Fibroblast of peridontal ligament (primary cell): ENCODE data around the gene DYSF.

ENCODE experiments used
- DNase-seq: peaks from one replicate; pipeline ENCODE4 v3.0.0-alpha.2; 2010; ENCODE audit errors: extremely low read depth

The DYSF gene

DNA sequence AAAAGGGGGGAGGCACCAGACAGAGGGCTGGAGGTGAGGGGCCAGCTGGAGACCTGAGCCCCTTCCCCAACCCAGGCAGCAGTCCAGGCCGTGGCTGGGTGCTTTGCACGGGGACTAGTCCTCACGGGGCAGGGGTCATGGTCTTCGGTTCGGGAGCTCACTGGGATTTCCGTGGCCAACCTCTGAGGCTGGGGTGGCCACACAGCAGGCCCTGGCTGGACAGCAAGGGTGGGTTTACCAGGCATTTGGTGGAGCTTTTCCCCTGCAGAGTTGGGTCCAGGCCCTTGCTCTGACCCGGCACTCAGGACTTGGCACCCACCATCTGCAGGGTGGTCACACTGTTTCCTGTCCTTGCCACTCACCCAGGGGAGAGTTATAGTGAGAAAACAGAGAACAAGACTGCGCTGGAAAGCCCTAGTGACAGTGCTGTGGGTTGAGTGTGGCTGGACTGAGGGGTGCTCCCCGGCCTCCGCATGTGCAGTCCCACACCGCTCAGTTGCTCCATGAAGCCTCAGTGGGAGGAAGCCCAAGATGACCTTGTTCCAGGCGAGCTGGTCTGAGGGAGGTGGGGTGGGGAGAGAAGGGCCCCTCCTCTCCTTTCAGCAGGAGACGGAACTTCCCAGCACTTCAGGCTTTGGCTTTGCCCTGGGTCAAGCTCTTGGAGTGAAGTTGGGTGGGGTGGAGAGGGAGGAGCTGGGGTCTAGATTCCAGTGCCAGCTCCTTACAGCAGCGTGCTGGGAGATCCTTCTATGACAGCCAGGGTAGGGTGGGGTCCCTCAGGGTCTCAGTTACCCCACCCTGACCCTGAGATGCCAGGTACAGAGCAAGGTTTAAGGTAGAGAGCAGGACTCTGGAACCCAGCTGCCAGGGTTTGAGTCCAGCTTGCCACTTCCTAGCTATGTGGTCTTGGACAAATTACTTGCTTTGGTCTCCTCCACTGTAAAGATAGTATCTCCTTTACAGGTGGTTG is 219.8 kb downstream of the DYSF start:
- no peak for DNase-seq

DNA sequence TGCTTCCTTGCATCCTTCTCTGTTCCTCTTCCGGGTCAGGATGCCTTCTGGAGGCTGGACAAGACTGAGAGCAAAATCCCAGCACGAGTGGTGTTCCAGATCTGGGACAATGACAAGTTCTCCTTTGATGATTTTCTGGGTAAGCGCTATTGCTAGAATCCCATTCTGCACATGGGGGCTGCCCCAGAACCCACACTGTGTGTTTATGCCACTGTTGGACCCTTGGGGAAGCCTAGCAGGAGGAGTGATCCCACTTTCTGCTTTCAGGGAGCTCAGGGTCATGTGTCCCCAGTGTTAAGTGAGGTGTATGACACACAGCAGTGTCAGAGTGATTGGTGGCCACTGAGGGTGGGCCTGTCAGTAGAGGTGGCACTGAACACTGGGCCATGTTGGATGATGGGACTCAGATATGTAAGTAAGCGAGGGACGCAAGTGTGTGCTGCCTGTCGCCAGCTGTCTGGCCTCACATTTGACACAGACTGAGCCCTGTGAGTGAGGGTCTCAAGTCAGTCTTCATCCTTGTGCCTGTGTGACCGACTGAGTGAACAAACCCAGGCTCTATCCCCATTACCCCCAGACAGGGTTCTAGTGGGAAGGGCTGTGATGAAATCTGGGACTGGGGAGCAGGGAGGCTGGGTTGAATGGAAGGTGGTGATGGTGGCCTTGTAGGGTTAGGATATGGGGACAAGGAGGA is 220.9 kb downstream of the DYSF start:
- DNase-seq = no peak

DNA sequence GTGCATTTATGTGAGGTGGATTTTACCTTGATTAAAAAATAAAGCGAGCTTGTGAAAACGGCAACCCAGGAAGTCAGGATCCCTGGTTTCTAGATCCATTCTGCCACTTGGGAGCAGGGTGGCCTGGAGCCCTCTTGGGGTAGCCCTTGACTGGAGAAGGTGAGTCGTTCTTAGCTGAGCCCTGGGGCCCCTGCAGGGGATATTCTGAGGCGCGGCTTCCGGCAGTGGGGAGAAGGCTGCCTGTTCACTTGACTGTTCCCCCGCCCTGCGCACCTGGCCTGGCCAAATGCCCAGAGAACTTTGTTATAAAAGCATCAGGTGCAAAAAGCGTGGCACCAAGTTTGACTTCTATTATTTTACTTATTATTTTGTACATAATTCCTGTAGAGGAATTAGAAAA is 221.9 kb downstream of the DYSF start:
- DNase-seq = no peak

DNA sequence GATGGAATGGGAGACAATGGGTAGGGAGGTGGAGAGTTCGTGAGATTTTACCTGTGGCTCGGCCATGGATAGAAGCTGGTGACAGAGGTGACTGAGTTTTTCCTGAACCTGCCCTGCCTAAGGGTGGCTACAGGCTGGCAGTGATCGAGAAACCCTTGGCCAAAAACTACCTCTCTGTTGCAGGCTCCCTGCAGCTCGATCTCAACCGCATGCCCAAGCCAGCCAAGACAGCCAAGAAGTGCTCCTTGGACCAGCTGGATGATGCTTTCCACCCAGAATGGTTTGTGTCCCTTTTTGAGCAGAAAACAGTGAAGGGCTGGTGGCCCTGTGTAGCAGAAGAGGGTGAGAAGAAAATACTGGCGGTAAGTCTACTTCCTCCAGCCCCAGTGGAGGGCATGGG is 225.5 kb downstream of the DYSF start:
- DNase-seq = no peak

DNA sequence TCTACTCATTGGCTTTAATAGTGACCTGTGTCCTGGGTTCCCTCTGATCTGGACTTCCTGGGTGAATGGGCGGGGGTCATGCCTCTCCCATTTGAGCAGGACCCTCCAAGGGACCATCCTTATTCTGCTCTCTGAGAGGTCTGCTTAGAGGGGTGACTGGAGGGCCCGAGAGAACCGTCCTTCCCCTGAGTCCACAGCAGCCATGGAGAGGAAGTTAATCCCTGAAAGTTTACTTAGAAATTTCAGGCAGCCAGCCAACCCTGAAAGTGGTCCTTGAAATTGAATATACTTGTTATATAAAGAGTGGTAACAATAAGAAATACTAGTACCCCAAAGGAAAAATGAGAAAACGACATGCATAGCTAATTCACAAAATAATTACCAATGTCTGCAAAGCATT is 226.1 kb downstream of the DYSF start:
- no peak for DNase-seq

DNA sequence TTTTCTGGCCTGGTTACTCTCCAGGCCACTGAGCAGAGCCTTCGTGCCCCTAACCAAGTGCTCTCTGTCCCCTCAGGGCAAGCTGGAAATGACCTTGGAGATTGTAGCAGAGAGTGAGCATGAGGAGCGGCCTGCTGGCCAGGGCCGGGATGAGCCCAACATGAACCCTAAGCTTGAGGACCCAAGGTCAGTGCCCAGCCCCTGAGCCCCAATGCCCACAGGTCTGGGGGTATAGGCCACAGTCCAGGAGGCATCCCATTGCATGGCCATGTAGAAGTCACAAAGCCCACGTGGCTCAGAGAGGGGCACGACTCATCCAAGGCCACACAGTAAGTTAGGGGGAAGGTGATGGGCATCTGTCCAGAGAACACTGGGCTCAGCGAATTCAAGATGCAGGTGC is 227.6 kb downstream of the DYSF start:
- no peak for DNase-seq

DNA sequence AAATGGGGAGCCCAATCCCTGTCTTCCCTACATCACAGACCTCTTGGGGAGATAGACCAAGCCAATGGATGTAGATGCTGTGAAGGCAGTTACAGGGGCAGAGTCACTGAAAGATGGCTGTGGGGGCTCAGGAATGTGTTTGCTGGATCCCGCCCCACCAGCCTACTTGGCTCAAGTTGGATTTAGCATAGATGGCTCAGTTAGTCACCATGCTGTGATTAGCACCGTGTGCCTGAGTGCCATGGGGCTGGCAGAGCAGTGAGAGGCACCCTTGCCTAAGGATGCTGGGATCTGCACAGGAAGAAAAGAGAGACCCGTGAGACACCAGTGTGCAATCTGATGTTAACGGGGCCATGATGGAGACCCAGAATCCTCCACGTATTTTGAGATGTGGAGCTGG is 228.3 kb downstream of the DYSF start:
- no peak for DNase-seq

DNA sequence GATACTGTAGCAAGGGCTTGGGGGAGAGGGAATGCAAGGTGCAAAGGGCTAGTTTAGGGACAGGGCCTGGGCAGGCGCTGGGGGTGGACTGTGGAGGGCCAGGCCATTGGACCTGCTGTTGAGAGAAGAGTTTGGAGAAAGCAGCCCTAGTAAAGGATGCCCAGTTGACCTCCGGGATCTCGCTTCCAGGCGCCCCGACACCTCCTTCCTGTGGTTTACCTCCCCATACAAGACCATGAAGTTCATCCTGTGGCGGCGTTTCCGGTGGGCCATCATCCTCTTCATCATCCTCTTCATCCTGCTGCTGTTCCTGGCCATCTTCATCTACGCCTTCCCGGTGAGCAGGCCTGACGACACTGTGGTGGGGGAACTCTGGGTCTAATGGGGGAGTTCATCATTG is 229.0 kb downstream of the DYSF start:
- no peak for DNase-seq

DNA sequence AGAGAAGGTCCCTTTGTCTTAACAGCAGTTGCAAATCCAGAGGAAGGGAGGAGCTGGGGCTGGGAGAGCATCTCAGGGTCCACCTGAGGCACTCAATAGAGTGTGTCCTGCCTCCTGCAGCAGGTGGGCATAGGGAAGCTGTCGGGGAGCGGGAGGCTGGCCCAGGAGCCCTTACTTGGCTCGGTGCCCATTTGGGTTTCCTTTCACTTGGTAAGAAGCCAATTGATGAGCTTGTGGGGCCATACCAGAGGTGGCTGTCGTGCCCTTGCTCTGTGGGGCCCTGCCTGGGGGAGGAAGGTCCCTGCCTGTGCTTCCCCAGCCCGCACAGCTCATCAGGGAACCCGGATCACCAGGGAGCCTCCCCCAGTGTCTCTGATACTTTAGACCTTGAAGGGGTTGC is 229.7 kb downstream of the DYSF start:
- DNase-seq = no peak

DNA sequence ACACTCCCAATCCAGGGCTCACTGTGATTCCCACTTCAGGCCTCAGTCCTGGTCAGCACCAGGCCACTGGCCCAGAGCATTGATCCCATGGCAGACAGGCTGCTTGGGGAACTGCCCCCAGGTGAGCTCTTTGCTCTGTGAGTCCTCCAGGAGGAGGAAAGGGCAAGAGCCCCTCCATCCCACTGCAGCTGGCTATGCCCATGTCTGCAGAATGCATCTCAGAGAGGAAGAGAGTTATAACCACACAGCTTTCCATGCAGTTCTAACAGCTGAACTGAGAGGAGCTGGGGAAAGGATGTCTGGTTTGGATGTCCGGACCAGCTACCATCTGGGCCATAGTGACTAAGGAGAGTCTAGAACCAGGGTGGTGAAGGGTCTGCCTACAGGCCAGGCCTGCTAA is 230.3 kb downstream of the DYSF start:
- DNase-seq = no peak

DNA sequence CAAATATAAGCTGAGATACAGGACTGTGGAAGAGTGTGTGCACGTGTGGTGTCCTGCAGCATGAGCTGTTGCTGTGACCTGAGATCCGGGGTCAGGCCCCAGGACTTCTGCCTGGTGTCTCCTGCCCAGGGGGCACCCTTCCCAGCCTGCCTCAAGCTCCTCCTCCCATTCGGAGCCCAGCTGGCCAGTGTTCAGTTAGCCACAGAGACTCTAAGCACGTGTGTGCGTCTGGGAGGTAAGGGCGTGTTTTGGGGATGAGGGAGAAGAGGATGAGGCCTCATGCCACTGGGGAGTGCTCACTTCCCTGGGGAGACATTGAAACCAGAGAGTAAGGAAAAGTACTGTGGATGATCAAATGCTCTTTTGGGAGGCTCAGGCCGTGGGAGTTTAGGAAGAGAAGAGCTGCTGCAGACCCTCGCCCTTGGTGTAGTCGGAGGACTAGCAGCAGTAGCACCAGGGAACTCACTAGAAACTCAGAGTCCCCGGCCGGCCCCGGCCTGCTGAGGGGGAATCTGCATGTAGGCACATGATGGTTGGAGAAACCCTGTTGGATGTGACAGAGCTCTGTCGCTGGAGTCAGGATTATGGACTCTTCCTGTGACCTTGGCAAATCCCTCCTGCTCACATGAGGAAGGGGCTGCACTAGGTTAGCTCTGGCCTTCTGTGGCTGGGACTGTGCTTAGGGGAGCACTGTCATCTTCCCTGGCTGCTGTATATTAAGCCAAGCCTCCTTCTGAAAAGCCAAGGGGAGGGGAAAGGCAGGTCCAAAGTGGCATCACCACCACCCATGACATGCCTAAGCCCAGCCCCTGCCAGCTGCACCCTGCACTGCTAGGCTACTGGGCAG is 231.1 kb downstream of the DYSF start:
- DNase-seq = no peak

DNA sequence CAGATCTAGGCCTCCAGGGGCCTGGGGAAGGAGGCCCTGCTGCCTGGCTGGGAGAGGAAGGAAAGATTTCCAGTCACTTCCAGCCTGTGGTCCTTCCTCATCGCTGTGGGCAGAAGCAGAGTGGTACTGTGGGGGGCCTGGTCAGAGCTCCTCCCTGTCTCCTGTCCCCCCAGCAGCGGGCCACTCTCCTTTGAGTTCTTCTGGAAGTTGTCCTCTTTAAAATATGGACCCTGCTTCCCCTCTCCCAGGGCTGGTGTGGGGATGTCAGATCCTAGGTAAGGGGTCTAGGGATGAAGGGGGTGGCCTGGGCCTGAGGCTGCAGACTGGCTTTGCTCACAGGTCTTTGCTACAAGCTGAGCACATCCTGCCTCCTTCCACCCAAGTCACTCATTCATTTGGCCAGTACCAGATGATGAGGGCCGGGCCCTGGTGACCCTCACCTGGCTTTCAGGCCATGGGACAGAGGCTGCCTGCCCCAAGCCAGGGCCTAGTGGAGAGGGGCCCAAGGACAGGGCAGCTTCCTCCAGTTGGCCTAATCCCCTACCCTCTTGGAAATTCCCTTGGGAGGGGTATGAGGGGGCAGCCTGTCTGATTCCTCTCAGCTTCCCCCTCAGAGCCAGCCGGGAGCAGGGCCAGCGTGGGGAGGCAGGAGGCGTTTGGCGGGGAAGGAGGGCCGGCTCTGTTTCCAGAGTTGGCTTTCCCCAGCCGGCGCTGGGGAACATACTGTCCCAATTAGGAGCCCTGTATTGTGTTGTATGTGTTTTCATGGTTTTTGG is 231.9 kb downstream of the DYSF start:
- DNase-seq = no peak

DNA sequence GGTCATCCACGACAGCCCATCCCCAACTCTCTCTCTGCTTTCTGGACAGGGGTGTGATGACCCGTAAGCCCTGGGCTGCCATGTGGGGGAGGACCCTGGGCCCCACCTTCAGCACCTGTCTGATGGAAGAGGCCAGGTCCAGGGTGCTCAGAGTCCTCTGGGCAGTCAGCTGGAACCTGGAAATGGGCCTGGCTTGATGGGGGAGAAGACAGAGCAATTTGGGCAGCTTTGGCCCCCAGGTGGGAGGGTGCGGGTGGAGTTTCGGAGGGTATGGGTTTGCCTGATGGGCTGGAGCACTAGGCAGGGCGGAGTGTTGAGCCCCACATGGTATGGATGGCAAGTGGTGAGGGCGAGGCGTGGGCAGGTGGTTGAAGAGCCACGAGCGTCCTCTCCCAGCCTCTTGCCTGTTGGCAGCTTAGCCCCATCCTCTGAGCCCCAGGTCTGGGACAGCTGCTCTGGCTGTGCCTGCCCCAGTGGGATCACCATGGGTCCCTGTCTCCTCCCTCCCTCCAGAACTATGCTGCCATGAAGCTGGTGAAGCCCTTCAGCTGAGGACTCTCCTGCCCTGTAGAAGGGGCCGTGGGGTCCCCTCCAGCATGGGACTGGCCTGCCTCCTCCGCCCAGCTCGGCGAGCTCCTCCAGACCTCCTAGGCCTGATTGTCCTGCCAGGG is 232.7 kb downstream of the DYSF start:
- no peak for DNase-seq

DNA sequence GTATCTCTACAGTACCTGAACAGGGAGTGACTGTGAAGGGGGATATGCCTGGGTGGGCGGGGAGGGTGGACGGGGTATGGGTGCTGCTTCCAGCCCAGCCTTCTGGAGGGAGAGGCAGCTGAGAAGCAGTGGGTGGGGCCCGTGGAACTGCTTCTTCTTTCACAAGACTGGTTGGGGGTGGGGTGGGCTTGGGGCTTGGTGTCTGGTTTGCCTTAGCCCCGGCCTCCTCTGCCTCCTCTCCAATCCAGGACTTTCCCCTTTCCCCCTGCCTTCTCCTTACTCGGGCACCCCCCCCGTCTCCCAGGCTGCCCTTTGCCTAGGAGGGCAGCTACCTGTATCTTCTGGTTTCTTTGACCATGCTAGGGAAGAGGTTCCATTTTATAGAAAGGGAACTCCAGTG is 233.4 kb downstream of the DYSF start:
- no peak for DNase-seq

DNA sequence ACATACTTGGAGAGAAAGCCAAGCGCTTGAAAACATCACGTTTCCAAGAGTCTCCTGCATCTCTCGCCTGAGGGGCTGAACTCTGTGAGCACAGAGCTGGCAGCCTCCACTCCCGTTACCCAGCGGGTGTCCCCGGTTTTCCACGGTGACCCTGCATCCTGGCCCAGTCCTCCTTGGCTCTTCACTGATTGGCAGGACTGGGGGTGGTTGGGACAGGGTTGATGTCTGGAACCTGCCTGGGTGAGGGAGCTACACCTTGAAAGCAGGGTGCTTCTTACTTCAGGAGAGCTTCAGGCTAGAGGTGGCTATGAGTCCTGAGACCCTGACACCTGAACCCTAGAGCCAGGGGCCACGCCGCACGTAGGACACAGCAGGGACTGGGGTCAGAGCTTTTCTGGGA is 234.1 kb downstream of the DYSF start:
- no peak for DNase-seq

DNA sequence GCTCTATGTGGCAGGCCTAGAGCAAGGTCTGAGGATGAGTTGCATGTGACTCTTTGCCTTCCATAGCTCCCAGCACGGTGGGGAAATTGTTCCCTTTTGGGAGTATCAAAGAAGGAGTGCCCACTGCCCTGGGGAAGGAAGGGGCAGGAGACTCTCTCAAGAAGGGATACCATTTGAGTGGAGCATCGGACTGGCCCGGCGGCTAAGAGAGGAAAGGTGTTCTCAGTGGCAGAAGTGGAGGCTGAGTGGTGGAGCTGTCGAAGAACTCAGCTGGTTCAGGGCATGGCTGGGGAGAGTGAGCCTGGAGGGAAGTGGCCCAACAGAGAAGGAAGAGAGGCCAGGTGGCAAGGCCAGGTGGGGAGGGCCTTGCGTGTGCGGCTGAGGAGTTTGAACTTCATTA is 235.2 kb downstream of the DYSF start:
- DNase-seq = no peak

DNA sequence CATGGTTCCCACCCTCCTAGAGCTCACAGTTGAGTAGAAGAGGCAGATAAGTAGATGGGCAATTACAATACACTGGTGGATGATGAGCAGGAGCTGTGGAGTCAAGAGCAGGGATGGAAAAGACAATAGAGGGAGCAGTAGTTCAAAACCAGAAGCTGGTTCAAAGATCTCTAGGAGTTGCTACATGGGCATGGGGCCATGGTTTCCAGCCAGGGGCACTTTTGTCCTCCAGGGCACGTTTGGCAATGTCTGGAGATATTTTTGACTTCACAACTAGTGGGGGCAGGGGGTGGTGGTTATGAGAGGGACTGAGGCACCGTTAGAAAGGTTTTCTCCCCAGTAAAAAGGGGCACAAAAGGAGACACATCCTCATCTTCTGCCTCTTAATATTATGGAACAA is 236.0 kb downstream of the DYSF start:
- no peak for DNase-seq

DNA sequence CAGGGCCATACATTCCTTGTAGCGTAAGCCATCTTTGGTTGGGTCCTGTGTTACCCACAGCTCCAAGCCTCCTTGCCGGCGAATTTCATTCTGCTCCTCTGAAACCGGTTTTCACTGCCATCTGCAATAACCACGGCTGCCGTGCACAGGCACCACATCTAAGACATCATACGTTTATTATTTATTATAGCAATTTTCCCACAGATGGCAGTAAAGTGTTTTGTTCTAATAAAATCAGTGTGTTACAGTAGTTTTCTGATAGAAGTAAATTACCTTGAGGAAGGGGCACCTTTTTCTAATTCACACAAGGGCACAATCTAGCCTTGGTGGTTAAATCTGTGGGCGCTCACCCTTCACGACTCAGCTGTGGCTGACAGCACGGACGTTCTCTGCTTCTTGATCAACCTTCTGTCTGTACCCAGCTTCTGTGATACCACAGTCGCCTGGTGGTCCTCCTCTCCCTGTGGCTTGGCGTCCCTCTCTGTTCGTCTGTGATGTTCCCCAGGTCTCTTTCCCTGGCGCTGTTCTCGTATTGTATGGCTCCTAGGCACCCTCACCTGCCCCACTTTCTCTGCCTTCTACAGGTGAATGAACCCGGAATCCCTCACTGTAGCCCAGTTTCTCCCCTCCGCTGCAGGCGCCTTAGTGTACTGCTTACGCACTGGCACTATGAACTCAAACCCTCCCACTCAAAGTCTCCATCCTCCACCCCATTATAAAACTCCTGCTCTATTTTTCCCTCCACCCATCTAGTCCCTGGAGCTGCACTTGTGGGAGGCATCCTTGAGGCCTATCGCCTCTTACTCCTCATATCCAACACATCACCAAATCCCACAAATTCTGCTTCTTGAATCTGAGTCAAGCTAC is 236.8 kb downstream of the DYSF start:
- no peak for DNase-seq

DNA sequence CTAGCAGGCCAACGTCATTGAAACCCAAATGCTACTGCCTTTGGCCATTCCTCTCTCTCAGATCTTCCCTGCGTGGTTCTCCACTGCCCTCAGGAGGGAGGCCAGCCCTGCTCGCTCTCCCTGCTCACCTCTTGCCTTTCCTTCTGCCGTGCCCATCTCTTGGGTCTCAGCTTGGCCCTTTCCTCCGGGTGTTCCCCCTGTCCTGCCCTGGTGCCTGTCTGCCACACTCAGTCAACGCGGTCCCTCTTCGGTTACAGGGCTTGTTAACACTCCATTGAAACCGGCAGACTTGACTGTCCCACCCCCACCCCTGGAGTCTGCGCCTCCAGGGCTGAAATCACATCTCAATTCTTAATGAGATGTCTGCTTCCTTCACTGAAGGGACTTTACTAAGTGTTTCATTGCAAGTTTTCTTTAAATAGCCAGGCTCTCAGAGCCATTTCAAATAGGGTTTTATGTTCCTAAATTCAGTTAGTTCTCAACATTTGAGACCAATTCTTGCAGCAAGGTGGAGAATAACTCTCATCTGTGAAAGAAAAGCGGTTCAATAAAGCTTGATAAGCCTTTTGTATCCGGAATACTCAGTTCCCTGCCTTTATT is 237.6 kb downstream of the DYSF start:
- no peak for DNase-seq
